T-helper 22 cell (primary cell): ENCODE results near the gene CTSH.
"Not testable (repeated sequence)": the region's sequence is repeated elsewhere in the genome, so short reads cannot be mapped to it uniquely, and the experiment has no call there.

ENCODE experiments used
- DNase-seq: peaks from one replicate; pipeline ENCODE4 v3.0.0-alpha.2; 2020; ENCODE audit warnings: low read depth

The CTSH gene

DNA sequence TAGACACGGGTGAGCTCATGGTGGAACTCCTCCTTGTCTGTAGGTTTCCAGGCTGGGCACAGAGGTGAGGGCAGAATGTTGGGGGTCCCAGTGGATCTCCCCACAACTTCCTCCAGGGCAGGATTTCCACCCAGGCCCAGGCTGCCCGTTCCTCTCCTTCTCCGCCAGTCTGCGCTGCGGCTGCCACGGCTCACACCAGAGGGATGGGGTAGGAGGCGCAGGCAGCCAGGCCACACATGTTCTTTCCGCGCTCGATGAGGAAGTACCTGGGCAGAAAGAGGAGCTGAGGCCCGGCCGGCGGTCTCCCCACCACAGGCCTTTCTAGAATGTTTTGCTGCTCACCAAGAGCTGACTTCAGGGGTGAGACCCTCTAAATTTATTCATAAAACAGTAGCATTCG, 22.9 kb downstream of the CTSH start:
- no peak for DNase-seq

DNA sequence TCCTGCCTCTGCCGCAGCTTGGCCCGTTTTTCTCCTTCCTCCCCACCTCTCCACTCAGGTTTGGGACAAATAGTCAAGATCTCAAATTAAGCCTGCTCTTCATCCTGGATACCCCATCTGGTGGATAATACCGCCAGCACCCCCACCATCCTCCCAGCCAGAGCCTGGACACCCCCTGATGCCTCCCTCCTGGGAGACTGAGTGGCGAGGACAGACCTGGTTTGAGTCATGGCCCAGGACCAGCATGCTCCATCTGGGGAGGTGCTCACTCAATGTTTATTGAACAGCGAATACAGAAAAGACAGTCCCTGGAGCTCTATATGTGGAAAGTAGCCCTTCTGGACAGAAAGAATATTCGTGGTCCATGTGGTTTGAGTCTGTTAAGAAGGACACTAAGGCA, 23.3 kb downstream of the CTSH start:
- no peak for DNase-seq

DNA sequence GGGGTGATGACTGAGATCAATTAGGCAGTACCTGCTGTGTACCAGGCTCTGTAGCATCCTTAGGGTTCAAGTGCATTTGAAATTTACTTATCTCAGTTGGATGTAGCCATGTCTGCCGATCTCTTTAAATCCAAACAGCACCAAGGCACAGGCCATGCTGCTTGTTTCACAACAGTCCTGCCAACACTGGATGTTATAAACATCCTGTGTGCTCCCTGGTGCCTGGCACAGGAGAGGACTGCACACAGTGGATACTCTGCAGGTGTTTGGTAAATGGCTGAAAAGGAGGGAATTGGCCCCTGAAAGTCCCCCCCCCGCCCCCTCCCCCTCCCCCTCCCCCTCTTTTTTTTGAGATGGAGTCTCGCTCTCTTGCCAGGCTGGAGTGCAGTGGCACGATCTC, 27.0 kb downstream of the CTSH start:
- DNase-seq, result no peak

DNA sequence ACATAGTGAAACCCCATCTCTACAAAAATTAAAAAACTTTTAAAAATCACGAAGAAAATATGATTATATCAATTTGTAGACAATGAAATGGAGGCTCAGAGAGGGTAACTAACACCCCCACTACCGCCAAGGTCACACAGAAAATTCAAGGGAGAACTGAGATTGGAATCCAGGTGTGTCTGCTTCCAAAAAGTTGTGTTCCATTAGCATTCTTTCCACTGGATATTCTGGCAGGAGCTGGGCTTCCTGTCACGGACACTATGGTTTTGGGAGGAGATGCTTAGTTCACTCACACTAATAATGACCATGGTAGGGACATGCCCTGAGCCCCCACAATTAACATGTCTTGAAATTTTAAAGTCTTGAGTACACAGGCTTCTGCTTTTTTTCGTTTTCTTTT, 28.8 kb downstream of the CTSH start:
- DNase-seq, result no peak

DNA sequence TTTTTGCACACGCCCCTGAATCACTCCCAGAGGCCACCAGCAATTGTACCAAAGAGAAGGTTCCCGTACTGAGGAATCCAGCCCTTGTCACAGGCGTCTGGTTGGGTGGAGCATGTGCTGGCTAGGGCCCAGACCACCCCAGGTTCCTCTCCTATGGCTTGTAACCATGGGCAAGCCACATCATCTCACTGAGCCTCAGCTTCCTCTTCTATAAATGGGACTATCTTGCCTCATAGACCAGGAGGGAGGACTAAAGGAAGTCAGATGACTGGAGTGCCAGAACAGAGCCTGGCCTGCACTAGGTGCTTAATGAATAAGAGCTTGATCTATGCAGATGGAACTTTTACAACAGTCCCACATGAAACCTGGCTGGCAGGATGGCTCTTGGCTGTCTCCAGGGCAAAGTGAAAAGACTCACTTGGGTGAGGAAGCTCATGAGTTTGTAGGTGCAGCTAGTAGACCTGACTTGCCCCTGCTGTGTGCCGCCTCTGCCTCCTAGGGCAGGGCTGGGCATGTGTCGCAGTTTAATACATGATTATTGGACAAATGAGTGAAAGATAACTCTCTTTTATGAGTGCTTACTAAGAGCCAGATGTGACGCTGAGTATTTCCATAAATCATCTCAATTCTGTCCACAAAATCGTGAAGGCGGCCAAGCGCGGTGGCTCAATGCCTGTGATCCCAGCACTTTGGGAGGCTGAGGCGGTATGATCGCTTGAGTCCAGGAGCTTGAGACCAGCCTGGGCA, 29.3 kb downstream of the CTSH start:
- no peak for DNase-seq

DNA sequence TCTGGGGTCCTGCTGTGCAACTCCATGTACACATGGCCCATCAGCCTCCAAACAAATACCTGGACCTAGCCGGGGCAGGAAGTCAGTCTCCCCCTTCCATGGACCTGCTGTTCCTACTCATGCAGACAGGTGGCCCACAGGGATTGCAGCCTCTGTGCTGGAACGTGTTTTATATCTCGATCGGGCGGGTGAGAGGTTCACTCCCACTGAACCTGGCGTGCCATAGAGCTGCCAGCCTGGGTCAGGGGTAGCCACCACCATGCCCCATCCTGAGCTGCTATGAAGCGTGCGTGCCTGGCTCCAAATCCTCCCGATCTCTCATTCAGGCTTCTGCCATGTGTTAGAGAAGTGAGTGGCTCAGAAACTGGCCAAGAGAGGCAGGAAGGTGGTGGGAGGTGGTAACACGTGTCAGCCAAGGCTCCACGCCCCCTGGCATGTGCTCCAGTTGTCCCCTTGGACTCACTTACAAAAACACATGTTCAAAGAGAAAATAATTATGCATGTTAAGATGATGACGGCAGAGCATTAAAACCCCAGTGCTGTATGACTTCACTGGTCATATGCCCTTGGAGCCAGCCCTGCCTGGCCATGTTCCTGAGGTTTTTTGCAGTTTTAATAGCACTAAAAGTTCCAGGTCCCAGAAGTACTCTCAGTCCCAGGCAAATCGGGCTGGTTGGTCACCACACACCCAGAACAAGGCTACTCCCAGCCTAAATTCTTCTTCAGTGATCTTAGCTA, 30.6 kb downstream of the CTSH start:
- DNase-seq, result no peak

DNA sequence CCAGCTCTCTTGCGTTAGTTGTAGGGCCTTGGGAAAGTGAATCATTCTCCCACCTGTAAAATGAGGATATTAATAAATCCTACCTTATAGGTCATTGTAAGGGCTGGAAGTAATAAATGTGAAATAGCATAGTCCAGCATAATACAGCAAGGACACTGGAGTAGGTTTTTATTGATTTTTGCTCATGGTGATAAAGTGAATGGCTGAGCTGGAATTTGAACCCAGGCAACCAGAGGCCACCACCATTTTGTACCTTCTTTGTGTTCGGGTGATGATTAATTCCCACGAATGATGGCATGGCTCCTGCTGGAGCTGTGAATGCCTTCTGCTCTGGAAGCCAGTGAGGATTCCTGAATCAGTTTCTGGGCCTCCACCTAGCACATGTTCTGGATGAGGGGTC, 31.8 kb downstream of the CTSH start:
- no peak for DNase-seq

DNA sequence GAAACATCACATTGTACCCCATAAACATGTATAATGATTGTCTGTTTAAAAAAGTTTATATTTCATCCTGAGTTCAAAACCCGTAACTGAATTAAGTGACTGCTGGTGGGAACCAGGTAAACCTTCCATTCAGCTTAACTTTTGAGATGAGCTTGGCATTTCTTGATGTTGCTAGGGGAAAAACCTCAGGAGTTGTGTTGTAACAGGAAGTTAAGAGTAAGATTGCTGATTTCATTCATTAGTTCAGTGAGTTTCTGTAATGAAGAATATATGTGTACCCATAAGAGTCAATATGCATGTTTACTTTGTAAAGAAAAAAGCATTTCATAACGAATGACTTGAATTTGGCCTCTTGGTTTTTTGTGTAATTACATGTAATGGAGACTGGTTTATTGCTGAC, 32.5 kb downstream of the CTSH start:
- no peak for DNase-seq

DNA sequence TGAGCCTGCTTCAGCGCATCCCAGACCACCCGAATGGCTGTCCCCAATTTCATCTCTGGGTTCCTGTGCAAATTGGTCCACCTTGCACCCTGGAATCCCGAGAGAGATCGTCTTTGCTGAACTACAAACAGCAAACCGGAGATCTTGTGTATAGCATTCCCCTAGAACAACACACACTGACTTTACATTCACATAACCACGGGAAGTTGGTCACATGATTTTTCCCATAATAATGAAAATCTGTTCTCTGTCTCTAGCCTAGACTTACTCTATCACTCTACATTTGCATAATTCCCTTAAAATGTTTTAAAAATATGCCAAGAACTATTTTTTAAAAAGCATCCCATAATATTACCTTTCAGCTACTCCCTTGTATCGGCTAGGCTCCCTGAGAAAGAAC, 34.6 kb downstream of the CTSH start:
- DNase-seq, result no peak

DNA sequence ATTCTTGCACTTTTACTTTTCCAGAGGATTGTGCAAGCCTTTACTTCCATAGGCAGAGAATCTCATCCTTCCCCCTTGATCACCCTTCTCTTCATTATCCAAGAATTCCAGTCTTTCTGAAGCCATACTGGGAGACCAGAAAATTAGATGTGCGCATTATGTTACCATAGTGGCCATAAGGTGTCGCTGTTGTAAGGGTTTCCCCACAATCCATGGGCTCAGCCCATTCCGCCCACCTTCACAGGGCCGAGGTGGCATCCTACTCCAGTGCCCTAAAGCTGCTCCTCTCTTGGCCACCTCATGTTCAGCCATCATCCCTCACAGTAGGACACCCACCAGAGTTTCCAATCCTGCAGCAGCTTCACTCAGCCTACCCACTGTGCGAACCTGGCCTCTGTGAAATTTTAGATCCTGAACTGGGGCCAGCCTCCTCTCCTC, 35.0 kb downstream of the CTSH start:
- no peak for DNase-seq

DNA sequence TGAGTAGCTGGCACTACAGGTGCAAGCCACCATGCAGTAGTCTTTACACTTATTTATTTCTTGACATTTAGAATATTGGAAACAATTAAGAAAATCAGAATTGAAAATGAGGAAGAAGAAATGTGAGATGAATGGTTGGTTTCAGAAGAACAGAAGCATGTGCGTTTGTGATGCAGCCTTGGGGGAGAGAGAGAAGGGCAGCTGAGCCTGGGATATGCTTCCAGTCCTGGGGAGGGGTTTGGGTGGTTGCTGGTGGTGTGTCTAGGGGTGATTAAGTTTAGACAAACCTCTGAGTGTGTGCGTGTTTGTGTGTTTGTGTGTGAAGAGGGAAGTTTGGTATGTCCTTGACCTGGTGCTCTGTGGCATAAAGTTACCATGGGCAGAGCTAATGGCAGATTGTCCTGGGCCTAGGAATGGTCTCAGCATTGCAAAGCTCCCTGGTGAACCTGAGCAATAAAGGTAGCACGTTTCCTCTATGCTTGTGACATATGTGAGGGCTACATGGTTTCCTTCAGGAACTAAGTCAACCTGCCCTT, 35.6 kb downstream of the CTSH start:
- no peak for DNase-seq

DNA sequence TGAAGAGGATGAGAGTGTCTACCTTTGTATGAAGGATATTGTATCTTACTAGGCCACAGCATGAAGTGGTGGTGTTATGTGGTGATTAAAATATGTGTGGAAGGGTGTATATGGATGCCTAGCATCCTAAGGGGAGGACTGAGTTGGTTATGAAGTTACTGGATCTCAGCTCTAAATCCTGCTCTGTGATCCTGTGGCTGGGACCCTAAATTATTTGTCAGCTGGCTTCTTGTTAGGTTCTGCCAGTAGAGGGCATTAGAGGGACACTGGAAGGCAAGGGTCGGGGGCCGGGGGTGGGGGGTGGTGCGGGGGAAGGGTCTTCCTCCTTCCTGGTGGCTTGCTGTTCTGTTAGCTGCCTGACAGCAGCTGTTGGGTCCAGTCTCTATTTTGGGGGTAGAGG, 37.3 kb downstream of the CTSH start:
- no peak for DNase-seq

DNA sequence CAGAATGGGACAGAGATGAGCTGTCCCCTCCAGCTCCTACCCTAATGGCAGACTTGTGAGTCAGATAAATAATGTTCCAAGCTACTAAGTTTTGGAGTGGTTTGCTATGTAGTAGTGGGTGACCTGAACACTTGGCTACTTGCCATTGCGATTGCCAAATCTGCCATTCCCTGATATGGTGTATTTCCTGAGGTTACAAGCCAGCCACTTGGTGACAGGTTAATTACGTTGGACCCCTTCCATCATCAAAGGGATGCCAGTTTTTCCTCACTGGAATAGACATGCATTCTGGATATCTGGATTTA, 38.6 kb downstream of the CTSH start:
- DNase-seq, result no peak

DNA sequence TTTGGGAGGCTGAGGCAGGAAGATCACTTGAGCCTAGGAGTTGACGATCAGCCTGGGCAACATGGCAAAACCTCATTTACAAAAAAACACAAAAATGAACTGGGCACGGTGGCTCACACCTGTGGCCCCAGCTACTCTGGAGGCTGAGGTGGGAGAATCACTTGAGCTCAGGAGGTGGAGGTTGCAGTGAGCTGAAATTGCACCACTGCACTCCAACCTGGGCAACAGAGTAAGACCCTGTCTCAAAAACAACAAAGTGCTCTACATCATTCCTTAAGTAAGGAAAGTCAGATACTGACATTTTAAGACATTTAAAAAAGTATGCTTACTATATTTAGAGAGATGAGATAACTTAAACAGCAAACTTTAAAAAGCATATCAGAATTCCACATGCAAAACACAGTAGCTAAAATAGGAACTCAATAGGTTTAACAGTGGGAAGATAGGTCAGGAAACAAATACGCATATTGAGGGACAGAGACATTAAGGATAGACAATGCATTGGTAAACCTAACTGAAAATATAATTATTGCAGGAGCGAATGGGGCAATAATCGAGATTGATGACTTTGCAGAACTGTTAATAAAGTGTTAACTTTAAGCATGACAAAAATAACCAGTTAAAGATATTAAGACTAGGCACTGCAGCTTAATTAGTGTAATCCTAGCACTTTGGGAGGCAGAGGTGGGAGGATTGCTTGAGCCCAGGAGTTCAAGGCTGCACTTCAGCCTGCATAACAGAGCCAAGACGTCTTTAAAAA, 40.1 kb downstream of the CTSH start:
- no peak for DNase-seq

DNA sequence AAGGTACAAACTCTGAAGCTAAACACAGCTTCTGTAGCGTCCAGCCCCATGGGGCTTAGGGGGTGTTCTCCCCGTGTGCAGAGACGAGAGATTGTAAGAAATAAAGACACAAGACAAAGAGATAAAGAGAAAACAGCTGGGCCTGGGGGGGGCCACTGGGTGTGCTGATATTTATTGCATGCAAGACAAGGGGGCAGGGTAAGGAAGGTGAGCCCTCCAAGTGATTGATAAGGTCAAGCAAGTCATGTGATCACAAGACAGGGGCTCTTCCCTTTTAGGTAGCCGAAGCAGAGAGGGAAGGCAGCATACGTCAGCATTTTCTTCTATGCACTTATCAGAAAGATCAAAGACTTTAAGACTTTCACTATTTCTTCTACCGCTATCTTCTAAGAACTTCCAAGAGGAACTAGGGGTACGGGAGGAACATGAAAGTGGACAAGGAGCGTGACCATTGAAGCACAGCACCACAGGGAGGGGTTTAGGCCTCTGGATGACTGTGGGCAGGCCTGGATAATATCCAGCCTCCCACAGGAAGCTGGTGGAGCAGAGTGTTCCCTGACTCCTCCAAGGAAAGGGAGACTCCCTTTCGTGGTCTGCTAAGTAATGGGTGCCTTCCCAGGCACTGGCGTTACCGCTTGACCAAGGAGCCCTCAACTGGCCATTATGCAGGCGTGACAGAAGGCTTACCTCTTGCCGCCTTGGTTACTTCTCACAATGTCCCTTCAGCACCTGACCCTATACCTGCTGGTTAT, 42.4 kb downstream of the CTSH start:
- not testable (repeated sequence) for DNase-seq

DNA sequence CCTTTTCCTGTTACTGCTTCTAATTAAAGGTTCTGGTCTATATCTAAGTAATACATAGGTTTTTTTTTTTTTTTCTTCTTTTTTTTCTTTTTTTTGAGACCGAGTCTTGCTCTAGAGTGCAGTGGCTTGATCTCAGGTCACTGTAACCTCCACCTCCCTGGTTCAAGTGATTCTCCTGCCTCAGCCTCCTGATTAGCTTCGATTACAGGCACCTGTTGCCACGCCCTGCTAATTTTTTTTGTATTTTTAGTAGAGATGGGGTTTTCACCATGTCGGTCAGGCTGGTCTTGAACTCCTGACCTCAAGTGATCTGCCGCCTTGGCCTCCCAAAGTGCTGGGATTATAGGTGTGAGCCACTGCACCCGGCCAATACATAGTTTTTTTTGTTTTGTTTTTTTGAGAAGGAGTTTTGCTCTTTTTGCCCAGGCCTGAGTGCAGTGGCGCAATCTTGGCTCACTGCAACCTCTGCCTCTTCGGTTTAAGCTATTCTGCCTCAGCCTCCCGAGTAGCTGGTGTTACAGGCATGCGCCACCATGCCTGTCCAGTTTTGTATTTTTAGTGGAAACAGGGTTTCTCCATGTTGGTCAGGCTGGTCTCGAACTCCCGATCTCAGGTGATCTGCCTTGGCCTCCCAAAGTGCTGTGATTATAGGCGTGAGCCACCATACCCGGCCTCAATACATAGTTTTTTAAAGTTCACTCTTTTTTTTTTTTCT, 43.9 kb downstream of the CTSH start:
- DNase-seq, result not testable (repeated sequence)

DNA sequence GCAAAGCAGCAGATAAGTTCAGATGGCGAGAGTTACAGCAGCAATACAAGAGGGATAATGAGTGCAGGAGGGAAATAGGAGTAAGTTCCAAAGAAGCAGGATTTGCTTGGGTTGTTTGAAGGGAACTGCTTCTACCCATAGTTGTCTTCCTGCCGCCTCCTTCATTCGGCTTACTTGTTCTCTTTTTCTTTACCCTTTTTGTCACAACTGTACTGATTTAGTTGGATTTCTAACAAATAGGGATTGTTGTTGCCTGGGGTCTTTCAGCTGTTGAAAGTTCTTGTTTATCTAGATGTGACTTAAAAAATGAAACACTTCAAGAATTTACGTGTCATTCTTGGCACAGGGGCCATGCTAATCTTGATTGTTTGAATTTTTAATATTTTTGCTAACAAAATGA, 46.3 kb downstream of the CTSH start:
- DNase-seq, result no peak

DNA sequence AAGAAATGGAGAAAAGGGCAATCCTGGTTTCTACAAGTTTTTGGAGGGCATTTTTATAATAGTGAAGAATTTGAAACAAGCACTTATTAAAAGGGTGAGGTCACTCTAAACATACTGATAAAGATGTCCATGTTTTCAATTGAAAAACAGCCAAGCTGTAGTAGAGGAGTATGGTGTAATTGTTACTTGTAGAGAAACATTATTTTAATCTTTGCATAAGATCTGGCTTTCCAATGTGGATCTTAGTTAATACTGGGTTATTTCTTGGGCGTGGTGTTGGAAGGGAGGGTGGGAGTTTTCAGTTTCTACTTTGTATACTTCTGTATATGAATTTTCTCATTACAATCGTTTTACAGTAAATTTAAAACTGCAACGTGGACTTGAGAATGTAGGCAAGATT, 49.4 kb downstream of the CTSH start:
- no peak for DNase-seq

DNA sequence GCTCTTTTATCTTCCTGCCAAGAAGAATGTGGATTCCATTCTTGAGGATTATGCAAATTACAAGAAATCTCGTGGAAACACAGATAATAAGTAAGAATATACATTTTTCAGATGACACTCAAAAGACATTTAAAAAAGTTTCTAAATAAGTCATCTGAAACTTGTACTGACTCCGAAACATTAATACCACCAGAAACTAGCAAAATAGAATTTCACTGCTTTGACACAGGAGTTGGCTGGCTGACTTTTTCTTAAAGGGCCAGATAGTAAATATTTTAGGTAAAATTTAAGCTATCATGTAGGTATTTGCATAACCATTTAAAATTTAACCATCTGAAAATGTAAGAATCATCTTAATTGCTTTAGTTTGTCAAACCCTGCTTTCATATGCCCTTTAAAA, 51.3 kb downstream of the CTSH start:
- no peak for DNase-seq

DNA sequence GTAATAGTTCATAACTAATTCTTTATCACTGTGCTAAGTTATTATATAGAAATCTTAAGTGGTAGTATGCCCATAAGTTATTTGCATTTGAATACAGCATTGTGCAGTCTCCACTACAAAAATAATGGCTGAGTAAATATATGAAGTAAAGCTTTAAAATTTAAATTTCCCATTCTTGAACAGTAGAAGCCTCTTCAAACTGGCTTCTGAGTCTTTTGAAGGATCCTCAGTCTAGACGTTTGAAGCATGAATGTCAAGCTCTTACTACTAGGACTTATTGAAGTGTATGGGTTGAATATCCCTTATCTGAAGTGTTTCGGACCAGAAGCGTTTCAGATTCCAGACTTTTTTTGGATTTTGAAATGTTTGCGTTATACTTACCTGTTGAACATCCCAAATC, 55.8 kb downstream of the CTSH start:
- no peak for DNase-seq

DNA sequence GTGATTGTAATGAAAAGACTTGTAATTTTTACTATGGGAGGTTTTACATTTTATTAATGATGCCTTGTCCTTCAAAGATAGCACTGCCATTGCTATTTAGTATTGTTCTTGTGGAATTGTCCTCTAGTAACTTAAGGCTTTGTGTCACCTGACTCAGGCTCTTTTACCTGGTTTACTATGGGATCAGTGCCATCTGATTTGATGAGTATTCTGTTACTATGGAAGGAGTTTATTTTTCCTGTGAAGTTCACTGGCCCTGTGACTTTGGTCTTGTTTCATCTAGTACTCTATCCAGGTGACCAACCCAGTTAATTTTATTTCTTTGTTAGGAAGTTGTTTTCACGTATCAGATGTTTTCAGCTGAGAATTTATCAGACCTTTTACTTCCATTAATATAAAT, 63.2 kb downstream of the CTSH start:
- no peak for DNase-seq

DNA sequence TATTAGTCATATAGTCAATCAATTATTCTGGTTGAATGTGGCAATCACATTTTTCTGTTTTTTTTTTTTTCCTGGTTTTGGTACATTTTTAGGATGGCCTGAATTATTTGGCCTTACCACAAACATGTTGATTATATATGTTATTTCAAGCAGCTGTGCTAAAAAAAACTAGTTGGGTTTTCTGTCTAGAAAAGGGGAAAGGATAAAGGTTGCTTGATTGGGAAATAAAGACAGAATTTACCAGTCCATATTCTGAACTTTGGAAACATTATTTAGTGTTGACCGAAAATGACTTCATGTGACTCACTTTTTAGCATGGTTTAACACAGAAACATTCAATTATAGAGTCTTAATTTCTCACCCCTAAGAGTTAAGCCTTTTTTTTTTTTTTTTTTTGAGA, 64.0 kb downstream of the CTSH start:
- DNase-seq, result no peak
